SH-SY5Y (cell line): ENCODE data around the gene CPXM1.

Experiments used
- GATA2 ChIP-seq: IDR thresholded peaks from 2 replicates; pipeline ENCODE4 v1.6.1; 2011; ENCODE audit warnings: mild to moderate bottlenecking, low read depth, low read length
- GATA3 ChIP-seq: IDR thresholded peaks from 2 replicates; pipeline ENCODE4 v1.6.1; 2011; ENCODE audit warnings: low read depth, mild to moderate bottlenecking, low read length, moderate library complexity

GRCh38 chr20:2773812-2774211 lies 26.6 kb downstream of the CPXM1 start:
- TF ChIP-seq GATA2 (no peak), GATA3 (no peak)
